ENCODE measurements around the gene SSR2.

DNA sequence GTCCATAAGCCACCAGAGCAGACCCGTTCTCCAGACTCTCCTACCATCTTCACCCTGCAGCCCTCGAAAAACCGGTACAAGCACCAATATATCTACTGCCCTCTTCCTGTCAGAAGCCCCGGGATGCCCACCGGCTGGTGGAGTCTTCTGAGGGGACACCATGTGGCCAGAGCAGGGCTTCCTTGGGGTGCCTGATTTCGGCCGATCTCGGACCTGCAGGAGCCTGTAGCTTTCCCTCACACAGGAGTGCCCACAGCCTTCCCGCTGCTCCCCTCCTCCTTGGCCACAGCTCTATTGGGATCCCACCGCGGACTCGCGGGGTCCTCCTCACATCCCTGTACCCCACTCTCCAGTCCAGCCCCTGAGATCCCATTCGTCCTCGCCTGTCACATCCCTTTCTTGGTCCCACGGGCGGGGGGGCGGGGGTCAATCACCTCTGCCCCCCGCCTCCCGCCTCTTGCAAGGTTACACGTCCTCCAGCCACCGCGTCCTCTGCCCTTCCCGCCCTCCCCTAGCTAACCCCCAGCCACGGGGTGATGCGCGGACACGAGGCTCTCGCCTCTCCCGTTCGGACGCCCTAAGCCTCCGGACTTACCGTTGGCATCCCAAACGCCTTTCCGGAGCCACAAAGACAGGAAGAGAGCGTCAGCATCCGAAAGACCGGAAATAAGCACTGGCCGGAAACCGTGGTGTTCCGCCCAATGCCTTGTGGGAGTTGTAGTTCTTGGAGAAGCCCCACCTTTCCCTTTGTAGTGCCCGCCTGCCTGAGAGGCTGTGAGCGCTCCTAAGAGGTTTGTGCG, at the start of gene SSR2:
- TF ChIP-seq POLR2A (IDR thresholded peaks at IDR 0.05), result peak in 1 of 2 donors; percentile 39
- TF ChIP-seq, protein P1, sequence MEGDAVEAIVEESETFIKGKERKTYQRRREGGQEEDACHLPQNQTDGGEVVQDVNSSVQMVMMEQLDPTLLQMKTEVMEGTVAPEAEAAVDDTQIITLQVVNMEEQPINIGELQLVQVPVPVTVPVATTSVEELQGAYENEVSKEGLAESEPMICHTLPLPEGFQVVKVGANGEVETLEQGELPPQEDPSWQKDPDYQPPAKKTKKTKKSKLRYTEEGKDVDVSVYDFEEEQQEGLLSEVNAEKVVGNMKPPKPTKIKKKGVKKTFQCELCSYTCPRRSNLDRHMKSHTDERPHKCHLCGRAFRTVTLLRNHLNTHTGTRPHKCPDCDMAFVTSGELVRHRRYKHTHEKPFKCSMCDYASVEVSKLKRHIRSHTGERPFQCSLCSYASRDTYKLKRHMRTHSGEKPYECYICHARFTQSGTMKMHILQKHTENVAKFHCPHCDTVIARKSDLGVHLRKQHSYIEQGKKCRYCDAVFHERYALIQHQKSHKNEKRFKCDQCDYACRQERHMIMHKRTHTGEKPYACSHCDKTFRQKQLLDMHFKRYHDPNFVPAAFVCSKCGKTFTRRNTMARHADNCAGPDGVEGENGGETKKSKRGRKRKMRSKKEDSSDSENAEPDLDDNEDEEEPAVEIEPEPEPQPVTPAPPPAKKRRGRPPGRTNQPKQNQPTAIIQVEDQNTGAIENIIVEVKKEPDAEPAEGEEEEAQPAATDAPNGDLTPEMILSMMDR (IDR thresholded peaks at IDR 0.05), result no peak
